HL-60 (cell line): ENCODE results near the gene LIPE.

ENCODE experiments used
- POLR2AphosphoS5 ChIP-seq: IDR thresholded peaks from 2 replicates; pipeline ENCODE4 v1.6.1; 2012; ENCODE audit warnings: low read depth
- SPI1 ChIP-seq: IDR thresholded peaks from 2 replicates; pipeline ENCODE4 v1.6.1; 2012; ENCODE audit warnings: low read depth, mild to moderate bottlenecking, borderline replicate concordance
- TF ChIP-seq, protein P1 (sequence below): IDR thresholded peaks from one replicate; pipeline ENCODE4 v1.5.1; 2011; ENCODE audit warnings: low read length, control low read depth, inconsistent platforms; ENCODE audit not compliant: insufficient read depth

DNA sequence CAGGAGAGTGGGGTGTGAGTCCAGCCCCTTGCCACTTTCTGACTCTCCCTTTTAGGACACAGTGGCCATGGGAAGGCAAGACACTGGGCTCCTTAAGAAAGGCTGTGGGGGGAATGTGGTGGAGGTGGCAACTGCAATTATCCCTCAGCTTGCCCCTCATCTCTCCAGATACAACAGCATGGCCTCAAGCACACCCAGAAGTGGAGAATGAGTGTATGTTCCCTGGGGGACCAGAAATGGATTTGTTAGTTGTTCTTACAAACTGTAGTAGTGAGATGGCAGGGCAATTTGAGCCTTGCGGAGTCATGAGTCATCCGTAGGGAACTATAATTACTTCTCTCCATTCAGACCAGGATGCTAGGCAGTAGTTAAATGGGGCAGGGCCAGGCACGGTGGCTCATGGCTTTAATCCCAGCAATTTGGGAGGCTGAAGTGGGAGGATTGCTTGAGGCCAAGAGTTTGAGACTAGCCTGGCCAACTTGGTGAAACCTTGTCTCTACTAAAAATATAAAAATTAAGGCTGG is 41.1 kb upstream of the LIPE start:
- TF ChIP-seq, protein P1, sequence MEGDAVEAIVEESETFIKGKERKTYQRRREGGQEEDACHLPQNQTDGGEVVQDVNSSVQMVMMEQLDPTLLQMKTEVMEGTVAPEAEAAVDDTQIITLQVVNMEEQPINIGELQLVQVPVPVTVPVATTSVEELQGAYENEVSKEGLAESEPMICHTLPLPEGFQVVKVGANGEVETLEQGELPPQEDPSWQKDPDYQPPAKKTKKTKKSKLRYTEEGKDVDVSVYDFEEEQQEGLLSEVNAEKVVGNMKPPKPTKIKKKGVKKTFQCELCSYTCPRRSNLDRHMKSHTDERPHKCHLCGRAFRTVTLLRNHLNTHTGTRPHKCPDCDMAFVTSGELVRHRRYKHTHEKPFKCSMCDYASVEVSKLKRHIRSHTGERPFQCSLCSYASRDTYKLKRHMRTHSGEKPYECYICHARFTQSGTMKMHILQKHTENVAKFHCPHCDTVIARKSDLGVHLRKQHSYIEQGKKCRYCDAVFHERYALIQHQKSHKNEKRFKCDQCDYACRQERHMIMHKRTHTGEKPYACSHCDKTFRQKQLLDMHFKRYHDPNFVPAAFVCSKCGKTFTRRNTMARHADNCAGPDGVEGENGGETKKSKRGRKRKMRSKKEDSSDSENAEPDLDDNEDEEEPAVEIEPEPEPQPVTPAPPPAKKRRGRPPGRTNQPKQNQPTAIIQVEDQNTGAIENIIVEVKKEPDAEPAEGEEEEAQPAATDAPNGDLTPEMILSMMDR, result no peak
- no peak for TF ChIP-seq POLR2AphosphoS5
- no peak for TF ChIP-seq SPI1
